H1 (cell line): ENCODE results near the gene NUBPL. TPM values are rescaled to one million over a fixed set of nuclear protein-coding genes. Genes with fewer than 3 reads are reported as not detected.

Experiments used
- E2F6 ChIP-seq: IDR thresholded peaks from 2 replicates; pipeline ENCODE4 v1.6.1; 2012; ENCODE audit warnings: inconsistent platforms
- KDM1A ChIP-seq: fragments of 200-600, 300-600 bp; sonication (generic); IDR thresholded peaks from 2 replicates; pipeline ENCODE4 v1.7.1; 2016; ENCODE audit warnings: mild to moderate bottlenecking, low read length, borderline replicate concordance
- PHF8 ChIP-seq: fragments of 200-600 bp; sonication (generic); conservative IDR thresholded peaks from 2 replicates; pipeline ENCODE4 v1.7.1; 2012; ENCODE audit warnings: low read depth, mild to moderate bottlenecking, inconsistent platforms, low read length, moderate library complexity
- RFX5 ChIP-seq: IDR thresholded peaks from 2 replicates; pipeline ENCODE4 v1.6.1; 2011; ENCODE audit warnings: low read depth, low read length, improper control_type of control experiment, borderline replicate concordance
- polyA plus RNA-seq, 7 experiments: library from polyadenylated mRNA; depleted of rRNA in 3 of 7; stranded (reverse) in 5 of 7; unstranded in 2 of 7; fragments of >200 nt in 5 of 7; fragments of 200-250 nt in 2 of 7; gene quantifications; 1 replicate in 5 of 7; 2 replicates in 1 of 7; 4 replicates in 1 of 7; pipeline versions ENCODE4 v1.2.1 to v1.2.3, GENCODE V29; 2011 to 2013; ENCODE audit warnings: missing spikeins in 2 of 7, mixed read lengths in 2 of 7
- total RNA-seq: library from RNA; stranded (reverse); fragmentation: NEBNext Ultra II Directional; extraction: Animal tissue kit (Norgen Biotek cat#: 25700); gene quantifications from 2 replicates; pipeline ENCODE4 v1.2.1, GENCODE V29; 2021
- TF ChIP-seq, protein P1 (sequence below): fragments of 300-600 bp; sonication (generic); IDR thresholded peaks from 2 replicates; pipeline ENCODE4 v1.7.1; 2012; ENCODE audit warnings: low read length, moderate library complexity, mild to moderate bottlenecking, inconsistent platforms; ENCODE audit not compliant: insufficient replicate concordance
- TF ChIP-seq, protein P2 (sequence below): IDR thresholded peaks from 2 replicates; pipeline ENCODE4 v1.6.1; 2012; ENCODE audit warnings: low read length, inconsistent platforms

The NUBPL gene
- total and polyA plus RNA-seq, 2 of the 8 experiments (the other 6 are each of a cell fraction or from before 2014, with no cell fraction given): 1.6 to 6.8 TPM

GRCh38 chr14:31877255-31877798, 316.1 kb downstream of the NUBPL start (continued):
- TF ChIP-seq, protein P1, sequence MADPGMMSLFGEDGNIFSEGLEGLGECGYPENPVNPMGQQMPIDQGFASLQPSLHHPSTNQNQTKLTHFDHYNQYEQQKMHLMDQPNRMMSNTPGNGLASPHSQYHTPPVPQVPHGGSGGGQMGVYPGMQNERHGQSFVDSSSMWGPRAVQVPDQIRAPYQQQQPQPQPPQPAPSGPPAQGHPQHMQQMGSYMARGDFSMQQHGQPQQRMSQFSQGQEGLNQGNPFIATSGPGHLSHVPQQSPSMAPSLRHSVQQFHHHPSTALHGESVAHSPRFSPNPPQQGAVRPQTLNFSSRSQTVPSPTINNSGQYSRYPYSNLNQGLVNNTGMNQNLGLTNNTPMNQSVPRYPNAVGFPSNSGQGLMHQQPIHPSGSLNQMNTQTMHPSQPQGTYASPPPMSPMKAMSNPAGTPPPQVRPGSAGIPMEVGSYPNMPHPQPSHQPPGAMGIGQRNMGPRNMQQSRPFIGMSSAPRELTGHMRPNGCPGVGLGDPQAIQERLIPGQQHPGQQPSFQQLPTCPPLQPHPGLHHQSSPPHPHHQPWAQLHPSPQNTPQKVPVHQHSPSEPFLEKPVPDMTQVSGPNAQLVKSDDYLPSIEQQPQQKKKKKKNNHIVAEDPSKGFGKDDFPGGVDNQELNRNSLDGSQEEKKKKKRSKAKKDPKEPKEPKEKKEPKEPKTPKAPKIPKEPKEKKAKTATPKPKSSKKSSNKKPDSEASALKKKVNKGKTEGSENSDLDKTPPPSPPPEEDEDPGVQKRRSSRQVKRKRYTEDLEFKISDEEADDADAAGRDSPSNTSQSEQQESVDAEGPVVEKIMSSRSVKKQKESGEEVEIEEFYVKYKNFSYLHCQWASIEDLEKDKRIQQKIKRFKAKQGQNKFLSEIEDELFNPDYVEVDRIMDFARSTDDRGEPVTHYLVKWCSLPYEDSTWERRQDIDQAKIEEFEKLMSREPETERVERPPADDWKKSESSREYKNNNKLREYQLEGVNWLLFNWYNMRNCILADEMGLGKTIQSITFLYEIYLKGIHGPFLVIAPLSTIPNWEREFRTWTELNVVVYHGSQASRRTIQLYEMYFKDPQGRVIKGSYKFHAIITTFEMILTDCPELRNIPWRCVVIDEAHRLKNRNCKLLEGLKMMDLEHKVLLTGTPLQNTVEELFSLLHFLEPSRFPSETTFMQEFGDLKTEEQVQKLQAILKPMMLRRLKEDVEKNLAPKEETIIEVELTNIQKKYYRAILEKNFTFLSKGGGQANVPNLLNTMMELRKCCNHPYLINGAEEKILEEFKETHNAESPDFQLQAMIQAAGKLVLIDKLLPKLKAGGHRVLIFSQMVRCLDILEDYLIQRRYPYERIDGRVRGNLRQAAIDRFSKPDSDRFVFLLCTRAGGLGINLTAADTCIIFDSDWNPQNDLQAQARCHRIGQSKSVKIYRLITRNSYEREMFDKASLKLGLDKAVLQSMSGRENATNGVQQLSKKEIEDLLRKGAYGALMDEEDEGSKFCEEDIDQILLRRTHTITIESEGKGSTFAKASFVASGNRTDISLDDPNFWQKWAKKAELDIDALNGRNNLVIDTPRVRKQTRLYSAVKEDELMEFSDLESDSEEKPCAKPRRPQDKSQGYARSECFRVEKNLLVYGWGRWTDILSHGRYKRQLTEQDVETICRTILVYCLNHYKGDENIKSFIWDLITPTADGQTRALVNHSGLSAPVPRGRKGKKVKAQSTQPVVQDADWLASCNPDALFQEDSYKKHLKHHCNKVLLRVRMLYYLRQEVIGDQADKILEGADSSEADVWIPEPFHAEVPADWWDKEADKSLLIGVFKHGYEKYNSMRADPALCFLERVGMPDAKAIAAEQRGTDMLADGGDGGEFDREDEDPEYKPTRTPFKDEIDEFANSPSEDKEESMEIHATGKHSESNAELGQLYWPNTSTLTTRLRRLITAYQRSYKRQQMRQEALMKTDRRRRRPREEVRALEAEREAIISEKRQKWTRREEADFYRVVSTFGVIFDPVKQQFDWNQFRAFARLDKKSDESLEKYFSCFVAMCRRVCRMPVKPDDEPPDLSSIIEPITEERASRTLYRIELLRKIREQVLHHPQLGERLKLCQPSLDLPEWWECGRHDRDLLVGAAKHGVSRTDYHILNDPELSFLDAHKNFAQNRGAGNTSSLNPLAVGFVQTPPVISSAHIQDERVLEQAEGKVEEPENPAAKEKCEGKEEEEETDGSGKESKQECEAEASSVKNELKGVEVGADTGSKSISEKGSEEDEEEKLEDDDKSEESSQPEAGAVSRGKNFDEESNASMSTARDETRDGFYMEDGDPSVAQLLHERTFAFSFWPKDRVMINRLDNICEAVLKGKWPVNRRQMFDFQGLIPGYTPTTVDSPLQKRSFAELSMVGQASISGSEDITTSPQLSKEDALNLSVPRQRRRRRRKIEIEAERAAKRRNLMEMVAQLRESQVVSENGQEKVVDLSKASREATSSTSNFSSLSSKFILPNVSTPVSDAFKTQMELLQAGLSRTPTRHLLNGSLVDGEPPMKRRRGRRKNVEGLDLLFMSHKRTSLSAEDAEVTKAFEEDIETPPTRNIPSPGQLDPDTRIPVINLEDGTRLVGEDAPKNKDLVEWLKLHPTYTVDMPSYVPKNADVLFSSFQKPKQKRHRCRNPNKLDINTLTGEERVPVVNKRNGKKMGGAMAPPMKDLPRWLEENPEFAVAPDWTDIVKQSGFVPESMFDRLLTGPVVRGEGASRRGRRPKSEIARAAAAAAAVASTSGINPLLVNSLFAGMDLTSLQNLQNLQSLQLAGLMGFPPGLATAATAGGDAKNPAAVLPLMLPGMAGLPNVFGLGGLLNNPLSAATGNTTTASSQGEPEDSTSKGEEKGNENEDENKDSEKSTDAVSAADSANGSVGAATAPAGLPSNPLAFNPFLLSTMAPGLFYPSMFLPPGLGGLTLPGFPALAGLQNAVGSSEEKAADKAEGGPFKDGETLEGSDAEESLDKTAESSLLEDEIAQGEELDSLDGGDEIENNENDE: no peak
- TF ChIP-seq E2F6 (no peak), RFX5 (no peak), PHF8 (no peak), KDM1A (no peak)
- TF ChIP-seq, protein P2, sequence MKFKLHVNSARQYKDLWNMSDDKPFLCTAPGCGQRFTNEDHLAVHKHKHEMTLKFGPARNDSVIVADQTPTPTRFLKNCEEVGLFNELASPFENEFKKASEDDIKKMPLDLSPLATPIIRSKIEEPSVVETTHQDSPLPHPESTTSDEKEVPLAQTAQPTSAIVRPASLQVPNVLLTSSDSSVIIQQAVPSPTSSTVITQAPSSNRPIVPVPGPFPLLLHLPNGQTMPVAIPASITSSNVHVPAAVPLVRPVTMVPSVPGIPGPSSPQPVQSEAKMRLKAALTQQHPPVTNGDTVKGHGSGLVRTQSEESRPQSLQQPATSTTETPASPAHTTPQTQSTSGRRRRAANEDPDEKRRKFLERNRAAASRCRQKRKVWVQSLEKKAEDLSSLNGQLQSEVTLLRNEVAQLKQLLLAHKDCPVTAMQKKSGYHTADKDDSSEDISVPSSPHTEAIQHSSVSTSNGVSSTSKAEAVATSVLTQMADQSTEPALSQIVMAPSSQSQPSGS: no peak
